Calu3 (cell line): ENCODE data around the gene RPL14. TPM values are rescaled to one million over a fixed set of nuclear protein-coding genes. Genes with fewer than 3 reads are reported as not detected.
A peak's percentile ranks its signal among the peaks of the same experiment; 100 is the strongest.

ENCODE experiments used
- BruUV-seq: library from RNA; stranded (reverse); fragments of 400-500 nt; replicated peaks from 2 replicates; lab custom pipeline; 2021; lab: Mats Ljungman, UMichigan
- CTCF ChIA-PET: fragments of 300-600 bp; sonication (Branson Sonifier 250); formaldehyde crosslinking; loops from one replicate; lab custom pipeline; 2022; ENCODE audit warnings: antibody characterized with exemption; lab: Charles Lee
- DNase-seq: peaks from one replicate; pipeline ENCODE4 v3.0.0; 2022
- H3K27ac Mint-ChIP-seq: one replicate; pipeline ENCODE4 v1.8.0; 2022; ENCODE audit warnings: mixed read lengths; ENCODE audit not compliant: unreplicated experiment
- H3K27me3 Mint-ChIP-seq: one replicate; pipeline ENCODE4 v1.8.0; 2022; ENCODE audit warnings: mixed read lengths; ENCODE audit not compliant: unreplicated experiment
- H3K36me3 Mint-ChIP-seq: one replicate; pipeline ENCODE4 v1.8.0; 2022; ENCODE audit warnings: mild to moderate bottlenecking, moderate library complexity, mixed read lengths; ENCODE audit not compliant: insufficient read depth, unreplicated experiment
- H3K4me1 Mint-ChIP-seq: one replicate; pipeline ENCODE4 v1.8.0; 2022; ENCODE audit warnings: mild to moderate bottlenecking, low read depth, mixed read lengths; ENCODE audit not compliant: unreplicated experiment
- H3K4me3 Mint-ChIP-seq: one replicate; pipeline ENCODE4 v1.8.0; 2022; ENCODE audit warnings: mild to moderate bottlenecking, low read depth, moderate library complexity, mixed read lengths; ENCODE audit not compliant: unreplicated experiment
- H3K9me3 Mint-ChIP-seq: one replicate; pipeline ENCODE4 v1.8.0; 2022; ENCODE audit warnings: low read depth, mixed read lengths; ENCODE audit not compliant: unreplicated experiment
- intact Hi-C: fragments of 100-400 bp; cut with micrococcal nuclease; formaldehyde crosslinking; loops from one replicate; pipeline ENCODE4 v1.10.0; 2022; ENCODE audit not compliant: unreplicated experiment
- total RNA-seq: library from RNA; stranded (reverse); gene quantifications from 2 replicates; pipeline ENCODE4 v1.2.3, GENCODE V29; 2022
- TF ChIP-seq, protein P1 (sequence below): fragments of 200-600 bp; IDR thresholded peaks from one replicate; pipeline ENCODE4 v1.8.0; 2022; ENCODE audit warnings: antibody characterized with exemption; ENCODE audit not compliant: unreplicated experiment

RPL14 gene
- total RNA-seq, 1 experiment from 2014 or later, result 1,349 TPM

DNA sequence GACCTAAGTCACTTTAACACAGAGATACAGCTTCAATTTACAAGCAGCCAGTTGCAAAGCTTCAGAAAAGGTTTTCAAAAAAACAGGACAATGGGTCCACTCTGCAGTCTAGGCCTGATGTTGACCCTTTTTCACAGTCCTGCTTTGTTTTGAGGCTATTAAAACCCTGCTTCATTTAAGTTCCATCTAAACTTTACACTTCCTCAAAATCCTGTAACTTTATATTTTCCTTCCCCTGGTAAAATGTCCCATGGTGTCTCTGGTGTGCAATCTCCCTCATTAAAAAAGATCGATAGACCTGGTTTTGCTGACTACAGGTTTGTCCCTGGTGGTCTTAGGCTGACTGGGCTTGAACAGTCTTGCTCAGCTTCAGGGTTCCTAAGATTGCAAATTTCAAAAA is 5.1 kb upstream of the RPL14 start:
- H3K36me3 Mint-ChIP-seq, result peaks cover 31% of the 10 kb centered on the region
- no peak for DNase-seq
- TF ChIP-seq, protein P1, sequence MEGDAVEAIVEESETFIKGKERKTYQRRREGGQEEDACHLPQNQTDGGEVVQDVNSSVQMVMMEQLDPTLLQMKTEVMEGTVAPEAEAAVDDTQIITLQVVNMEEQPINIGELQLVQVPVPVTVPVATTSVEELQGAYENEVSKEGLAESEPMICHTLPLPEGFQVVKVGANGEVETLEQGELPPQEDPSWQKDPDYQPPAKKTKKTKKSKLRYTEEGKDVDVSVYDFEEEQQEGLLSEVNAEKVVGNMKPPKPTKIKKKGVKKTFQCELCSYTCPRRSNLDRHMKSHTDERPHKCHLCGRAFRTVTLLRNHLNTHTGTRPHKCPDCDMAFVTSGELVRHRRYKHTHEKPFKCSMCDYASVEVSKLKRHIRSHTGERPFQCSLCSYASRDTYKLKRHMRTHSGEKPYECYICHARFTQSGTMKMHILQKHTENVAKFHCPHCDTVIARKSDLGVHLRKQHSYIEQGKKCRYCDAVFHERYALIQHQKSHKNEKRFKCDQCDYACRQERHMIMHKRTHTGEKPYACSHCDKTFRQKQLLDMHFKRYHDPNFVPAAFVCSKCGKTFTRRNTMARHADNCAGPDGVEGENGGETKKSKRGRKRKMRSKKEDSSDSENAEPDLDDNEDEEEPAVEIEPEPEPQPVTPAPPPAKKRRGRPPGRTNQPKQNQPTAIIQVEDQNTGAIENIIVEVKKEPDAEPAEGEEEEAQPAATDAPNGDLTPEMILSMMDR, result no peak
- peak overlapping the region; percentile 78 for H3K4me3 Mint-ChIP-seq
- H3K27ac Mint-ChIP-seq, result peak overlapping the region; percentile 57
- no peaks in the 10 kb centered on the region for H3K27me3 Mint-ChIP-seq
- intact Hi-C loops, result no loop called here
- CTCF ChIA-PET, result interaction anchor here (0.9 kb wide), 1 partner anchor 11 kb away, joined by 3 read pairs; no protein-coding TSS in a partner anchor
- no TSS peak for BruUV-seq
- peaks cover 23% of the 10 kb centered on the region for H3K4me1 Mint-ChIP-seq
- H3K9me3 Mint-ChIP-seq, result no peaks in the 10 kb centered on the region

DNA sequence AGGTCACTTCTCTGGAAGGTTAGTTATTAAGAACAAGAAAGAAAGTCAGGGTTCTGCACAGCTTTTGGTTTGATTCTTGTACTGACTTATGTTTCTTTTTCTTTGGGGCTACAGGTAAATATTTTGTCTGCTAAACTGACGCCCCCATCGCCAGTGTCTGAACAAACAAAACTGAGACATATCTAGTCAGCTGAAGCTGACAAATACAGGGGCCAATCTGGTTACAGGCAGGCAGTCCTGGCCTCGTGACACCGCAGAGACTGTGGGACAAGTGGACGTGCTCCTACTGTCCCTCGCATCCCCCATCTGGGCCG is 4.6 kb upstream of the RPL14 start:
- CTCF ChIA-PET, result interaction anchor here (0.7 to 0.9 kb wide), 2 partner anchors 11 to 64 kb away, joined by 3 to 5 read pairs; no protein-coding TSS in a partner anchor
- Mint-ChIP-seq H3K9me3 (no peaks in the 10 kb centered on the region), H3K27me3 (no peaks in the 10 kb centered on the region), H3K4me3 (peak overlapping the region; percentile 78), H3K4me1 (peaks cover 23% of the 10 kb centered on the region), H3K27ac (peak overlapping the region; percentile 57), H3K36me3 (peaks cover 36% of the 10 kb centered on the region)
- BruUV-seq, result TSS peak; percentile 31
- DNase-seq, result no peak
- intact Hi-C loops, result no loop called here
- TF ChIP-seq, protein P1, result no peak

DNA sequence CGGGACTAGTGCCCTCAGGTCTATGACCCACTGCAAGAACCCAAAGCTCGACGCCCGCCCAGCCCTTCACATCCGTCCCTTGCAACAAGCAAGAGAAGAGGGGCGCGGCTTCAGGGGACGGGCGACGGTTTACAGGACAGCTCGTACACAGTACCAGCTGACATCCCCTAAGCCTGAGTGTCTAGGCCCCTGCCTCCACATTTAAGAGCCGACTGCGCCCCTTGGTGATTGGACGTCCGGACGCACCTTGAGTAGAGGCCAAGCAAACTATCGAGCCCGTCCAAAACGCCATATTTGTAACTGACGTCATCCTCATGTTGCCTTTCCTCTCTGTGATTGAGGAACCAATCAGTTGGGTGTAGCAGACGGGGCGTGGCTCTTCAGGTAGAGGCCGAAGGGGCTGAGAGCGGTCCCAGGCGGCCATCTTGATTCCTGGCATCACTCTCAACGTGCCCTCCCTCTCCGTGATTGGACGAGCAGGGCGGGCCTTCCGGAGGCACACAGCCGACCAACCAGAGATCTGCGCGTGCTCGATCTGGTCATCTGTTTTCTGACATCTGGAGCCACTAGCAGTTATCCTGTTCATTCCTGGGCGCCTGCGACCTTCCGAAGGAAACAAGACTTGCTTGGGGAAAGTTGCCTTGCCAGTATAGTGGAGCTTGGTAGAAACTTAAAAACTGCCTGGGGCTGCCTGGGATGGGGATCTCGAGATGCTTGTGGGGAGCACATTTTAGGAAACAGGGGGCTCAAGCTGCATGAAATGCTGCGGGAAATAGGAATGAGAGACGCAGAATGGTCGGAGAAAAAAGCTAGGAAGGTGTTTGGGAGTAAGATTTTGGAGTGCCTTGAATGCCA is 4.0 kb upstream of the RPL14 start:
- peaks cover 42% of the 10 kb centered on the region for H3K36me3 Mint-ChIP-seq
- no peaks in the 10 kb centered on the region for H3K9me3 Mint-ChIP-seq
- peak overlapping the region; percentile 57 for H3K27ac Mint-ChIP-seq
- peaks cover 23% of the 10 kb centered on the region for H3K4me1 Mint-ChIP-seq
- BruUV-seq, result no TSS peak
- intact Hi-C loops, result loop anchor here (1.0 kb wide), 1 partner anchor 126 kb away; no protein-coding TSS in a partner anchor
- peak; percentile 95 for DNase-seq
- H3K4me3 Mint-ChIP-seq, result peak overlapping the region; percentile 78
- no peaks in the 10 kb centered on the region for H3K27me3 Mint-ChIP-seq
- CTCF ChIA-PET, result interaction anchor here (0.7 to 0.9 kb wide), 2 partner anchors 12 to 65 kb away, joined by 3 to 5 read pairs; no protein-coding TSS in a partner anchor
- TF ChIP-seq, protein P1, result no peak

DNA sequence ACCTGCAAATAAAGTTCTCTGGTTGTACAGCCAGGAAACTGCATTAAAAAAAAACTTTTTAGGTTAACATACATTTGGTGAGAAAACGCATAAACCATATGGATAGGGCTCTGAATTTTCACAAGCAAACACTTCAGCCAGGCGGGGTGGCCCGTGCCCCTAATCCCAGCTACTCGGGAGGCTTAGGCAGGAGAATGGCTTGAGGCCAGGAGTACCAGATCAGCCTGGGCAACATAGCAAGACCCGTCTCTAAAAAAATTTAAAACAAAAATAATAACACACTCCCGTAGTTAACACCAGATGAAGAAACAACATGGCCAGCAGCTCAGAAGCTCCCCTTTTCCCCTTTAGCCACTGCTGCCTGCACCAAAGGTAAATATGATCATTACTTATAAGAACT is 3.2 kb upstream of the RPL14 start:
- H3K9me3 Mint-ChIP-seq, result no peaks in the 10 kb centered on the region
- intact Hi-C loops, result loop anchor here (1.0 kb wide), 1 partner anchor 127 kb away; no protein-coding TSS in a partner anchor
- no TSS peak for BruUV-seq
- H3K4me1 Mint-ChIP-seq, result peaks cover 23% of the 10 kb centered on the region
- H3K4me3 Mint-ChIP-seq, result peak overlapping the region; percentile 78
- TF ChIP-seq, protein P1, result no peak
- no peak for DNase-seq
- no peaks in the 10 kb centered on the region for H3K27me3 Mint-ChIP-seq
- CTCF ChIA-PET, result no interaction called here
- H3K27ac Mint-ChIP-seq, result no peak overlapping the region
- H3K36me3 Mint-ChIP-seq, result peaks cover 50% of the 10 kb centered on the region
